ENCODE measurements around the gene ZDHHC24.

The ZDHHC24 gene

DNA sequence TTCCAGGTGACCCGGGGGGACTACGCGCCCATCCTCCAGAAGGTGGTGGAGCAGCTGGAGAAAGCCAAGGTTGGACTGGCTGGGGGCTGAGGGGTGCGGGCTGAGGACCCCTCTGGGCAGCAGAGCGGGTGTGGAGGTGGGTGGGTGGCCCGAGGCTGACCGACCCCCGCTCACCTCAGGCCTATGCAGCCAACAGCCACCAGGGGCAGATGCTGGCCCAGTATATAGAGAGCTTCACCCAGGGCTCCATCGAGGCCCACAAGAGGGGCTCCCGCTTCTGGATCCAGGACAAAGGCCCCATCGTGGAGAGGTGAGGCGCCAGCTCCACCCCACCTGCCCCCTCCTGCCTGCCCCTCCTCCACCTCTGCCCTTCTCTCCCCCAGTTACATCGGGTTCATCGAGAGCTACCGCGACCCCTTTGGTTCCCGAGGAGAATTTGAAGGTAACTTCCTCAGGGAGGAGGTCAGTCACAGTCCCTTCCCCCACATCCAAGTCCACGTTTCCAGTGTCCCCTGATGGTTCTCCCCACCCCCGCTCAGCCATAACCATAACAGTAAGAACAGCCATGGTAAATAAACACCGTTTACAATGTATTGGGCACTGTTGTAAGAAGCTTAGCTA lies 54.4 kb downstream of the ZDHHC24 start:
- Histone ChIP-seq H3K36me3 (ENCODE audit: insufficient read depth, low read length) (peaks cover 80% of the 10 kb centered on the region), H4K20me1 (ENCODE audit: insufficient read depth, low read length) (peaks cover 9% of the 10 kb centered on the region), H3K4me1 (ENCODE audit: insufficient read depth, low read length) (no peaks in the 10 kb centered on the region), H3K79me2 (ENCODE audit: insufficient read depth, low read length) (no peaks in the 10 kb centered on the region), H3K4me2 (ENCODE audit: insufficient read depth, low read length) (no peak overlapping the region), H3K27me3 (ENCODE audit: insufficient read depth, low read length, poor library complexity) (no peaks in the 10 kb centered on the region), H3K9me3 (ENCODE audit: insufficient read depth, low read length, severe bottlenecking) (no peaks in the 10 kb centered on the region), H2AFZ (ENCODE audit: low read depth, low read length) (no peak overlapping the region), H3K27ac (ENCODE audit: low read length) (no peak overlapping the region), H3K4me3 (ENCODE audit: low read depth in 1 of 2, low read length in 2 of 2) (no peak overlapping the region), H3K9ac (ENCODE audit: low read depth, low read length) (no peak overlapping the region)
- ATAC-seq (ENCODE audit: insufficient read depth, low read depth) (peak; percentile 32; the same call in 1 of the 3 replicates), DNase-seq (no peak)
- no peak for TF ChIP-seq EZH2 (IDR thresholded peaks at IDR 0.05; ENCODE audit: borderline replicate concordance, low read depth, low read length, severe bottlenecking)
- peak; percentile 43 for TF ChIP-seq CTCF (IDR thresholded peaks at IDR 0.05; ENCODE audit: borderline replicate concordance, extremely low read depth, low read length, poor library complexity, severe bottlenecking)

- Histone ChIP-seq H3K9me3 (ENCODE audit: insufficient read depth, low read length, severe bottlenecking) (no peaks in the 10 kb centered on the region), H3K9ac (ENCODE audit: low read depth, low read length) (no peak overlapping the region), H3K4me2 (ENCODE audit: insufficient read depth, low read length) (no peak overlapping the region), H3K27ac (ENCODE audit: low read length) (no peak overlapping the region), H2AFZ (ENCODE audit: low read depth, low read length) (no peak overlapping the region), H3K4me1 (ENCODE audit: insufficient read depth, low read length) (no peaks in the 10 kb centered on the region), H3K79me2 (ENCODE audit: insufficient read depth, low read length) (no peaks in the 10 kb centered on the region), H3K4me3 (ENCODE audit: low read depth in 1 of 2, low read length in 2 of 2) (no peak overlapping the region), H3K27me3 (ENCODE audit: insufficient read depth, low read length, poor library complexity) (no peaks in the 10 kb centered on the region), H3K36me3 (ENCODE audit: insufficient read depth, low read length) (peaks cover 77% of the 10 kb centered on the region), H4K20me1 (ENCODE audit: insufficient read depth, low read length) (peaks cover 13% of the 10 kb centered on the region)
- TF ChIP-seq EZH2 (IDR thresholded peaks at IDR 0.05; ENCODE audit: borderline replicate concordance, low read depth, low read length, severe bottlenecking): no peak
- no peak for TF ChIP-seq CTCF (IDR thresholded peaks at IDR 0.05; ENCODE audit: borderline replicate concordance, extremely low read depth, low read length, poor library complexity, severe bottlenecking)
- no peak for DNase-seq
- ATAC-seq (ENCODE audit: insufficient read depth, low read depth): no peak
Observed at GRCh38 chr11:66489636-66490035, 56.2 kb downstream of the ZDHHC24 start.

- H3K9ac ChIP-seq (ENCODE audit: low read depth, low read length): no peak overlapping the region
- no peak overlapping the region for H3K27ac ChIP-seq (ENCODE audit: low read length)
- H3K79me2 ChIP-seq (ENCODE audit: insufficient read depth, low read length): no peaks in the 10 kb centered on the region
- no peaks in the 10 kb centered on the region for H3K9me3 ChIP-seq (ENCODE audit: insufficient read depth, low read length, severe bottlenecking)
- ATAC-seq (ENCODE audit: insufficient read depth, low read depth) (no peak), DNase-seq (no peak)
- peaks cover 71% of the 10 kb centered on the region for H3K36me3 ChIP-seq (ENCODE audit: insufficient read depth, low read length)
- H3K27me3 ChIP-seq (ENCODE audit: insufficient read depth, low read length, poor library complexity): no peaks in the 10 kb centered on the region
- no peak overlapping the region for H3K4me3 ChIP-seq (ENCODE audit: low read depth in 1 of 2, low read length in 2 of 2)
- H2AFZ ChIP-seq (ENCODE audit: low read depth, low read length): no peak overlapping the region
- TF ChIP-seq CTCF (IDR thresholded peaks at IDR 0.05; ENCODE audit: borderline replicate concordance, extremely low read depth, low read length, poor library complexity, severe bottlenecking): no peak
- TF ChIP-seq EZH2 (IDR thresholded peaks at IDR 0.05; ENCODE audit: borderline replicate concordance, low read depth, low read length, severe bottlenecking): no peak
- no peaks in the 10 kb centered on the region for H3K4me1 ChIP-seq (ENCODE audit: insufficient read depth, low read length)
- no peak overlapping the region for H3K4me2 ChIP-seq (ENCODE audit: insufficient read depth, low read length)
- peaks cover 13% of the 10 kb centered on the region; the same call in 1 of the 2 replicates for H4K20me1 ChIP-seq (ENCODE audit: insufficient read depth, low read length)
Observed at GRCh38 chr11:66488957-66489356, 56.9 kb downstream of the ZDHHC24 start.
